Keratinocyte (primary cell): ENCODE results near the gene SLC25A13. TPM values are rescaled to one million over a fixed set of nuclear protein-coding genes. Genes with fewer than 3 reads are reported as not detected.

ENCODE experiments used
- DNase-seq: peaks from one replicate; pipeline ENCODE4 v3.0.0-alpha.2; 2011; ENCODE audit warnings: low read depth, missing footprints, low spot score
- FAIRE-seq: peaks from 2 replicates; lab custom pipeline; 2011; peaks lifted over from hg19 to GRCh38; lab: Jason Lieb, UNC
- H2AFZ ChIP-seq: 2 replicates; pipeline ENCODE4 v1.6.0; 2012; ENCODE audit warnings: low read length, control low read depth, inconsistent platforms; ENCODE audit not compliant: control insufficient read depth
- H3K27ac ChIP-seq: 2 replicates; pipeline ENCODE4 v1.5.1; 2011; ENCODE audit warnings: low read length; ENCODE audit not compliant: control insufficient read depth, insufficient read depth
- H3K27me3 ChIP-seq: 3 replicates; pipeline ENCODE4 v1.6.0; 2011; ENCODE audit warnings: low read length; ENCODE audit not compliant: control insufficient read depth, insufficient read depth; ENCODE audit errors: extremely low read depth
- H3K36me3 ChIP-seq, 2 experiments: 2 replicates in 1 of 2; 3 replicates in 1 of 2; pipeline ENCODE4 v1.5.1; 2011; ENCODE audit warnings: low read length in 2 of 2, mild to moderate bottlenecking in 1 of 2; ENCODE audit not compliant: control insufficient read depth in 2 of 2, insufficient read depth in 2 of 2; ENCODE audit errors: extremely low read depth in 1 of 2
- H3K4me1 ChIP-seq: 3 replicates; pipeline ENCODE4 v1.5.1; 2011; ENCODE audit warnings: low read length; ENCODE audit not compliant: control insufficient read depth, insufficient read depth; ENCODE audit errors: extremely low read depth
- H3K4me2 ChIP-seq: 3 replicates; pipeline ENCODE4 v1.6.0; 2011; ENCODE audit warnings: low read depth, low read length; ENCODE audit not compliant: control insufficient read depth, insufficient read depth; ENCODE audit errors: extremely low read depth
- H3K4me3 ChIP-seq, 3 experiments: fragments of 200-600 bp in 1 of 3; sonication (generic) in 1 of 3; 2 replicates in 2 of 3; 3 replicates in 1 of 3; pipeline ENCODE4 v1.5.1; 2011 to 2016; ENCODE audit warnings: low read length in 3 of 3, mild to moderate bottlenecking in 3 of 3, control low read depth in 2 of 3, inconsistent platforms in 1 of 3, low read depth in 1 of 3, mixed read lengths in 1 of 3, mixed run types in 1 of 3, moderate library complexity in 1 of 3; ENCODE audit not compliant: control insufficient read depth in 2 of 3, insufficient read depth in 2 of 3; ENCODE audit errors: extremely low read depth in 1 of 3
- H3K79me2 ChIP-seq: 2 replicates; pipeline ENCODE4 v1.6.0; 2012; ENCODE audit warnings: low read length; ENCODE audit not compliant: control insufficient read depth, insufficient read depth
- H3K9ac ChIP-seq: 3 replicates; pipeline ENCODE4 v1.6.0; 2011; ENCODE audit warnings: low read length; ENCODE audit not compliant: control insufficient read depth, insufficient read depth; ENCODE audit errors: extremely low read depth
- H3K9me1 ChIP-seq: 3 replicates; pipeline ENCODE4 v1.6.0; 2011; ENCODE audit warnings: low read length; ENCODE audit not compliant: control insufficient read depth, insufficient read depth; ENCODE audit errors: extremely low read depth
- H3K9me3 ChIP-seq: 2 replicates; pipeline ENCODE4 v1.5.1; 2012; ENCODE audit warnings: low read depth, low read length; ENCODE audit not compliant: control insufficient read depth
- H4K20me1 ChIP-seq: 3 replicates; pipeline ENCODE4 v1.6.0; 2011; ENCODE audit warnings: low read length; ENCODE audit not compliant: control insufficient read depth, insufficient read depth; ENCODE audit errors: extremely low read depth
- EZH2 ChIP-seq: IDR thresholded peaks from one replicate; pipeline ENCODE4 v1.6.1; 2012; ENCODE audit warnings: inconsistent platforms, mild to moderate bottlenecking, low read length, moderate library complexity
- dilution Hi-C: fragments of 300-500 bp; cut with MboI; formaldehyde crosslinking; loops from one replicate; pipeline ENCODE4 v1.7.0; 2020; ENCODE audit warnings: low sequenced_read_pairs; ENCODE audit not compliant: extremely low pct_ligation_motif_present
- polyA plus RNA-seq, 5 experiments: library from polyadenylated mRNA; depleted of rRNA in 3 of 5; stranded (reverse) in 3 of 5; stranded (forward) in 1 of 5; unstranded in 1 of 5; fragments of >200 nt; gene quantifications; 1 replicate in 1 of 5; 2 replicates in 3 of 5; 3 replicates in 1 of 5; pipeline versions ENCODE4 v1.2.1 to v1.2.3, GENCODE V29; 2011 to 2012; ENCODE audit warnings: missing spikeins in 2 of 5, low read depth in 1 of 5, low replicate concordance in 1 of 5
- TF ChIP-seq, protein P1 (sequence below), 3 experiments: IDR thresholded peaks in 1 of 3; conservative IDR thresholded peaks in 1 of 3; optimal IDR thresholded peaks in 1 of 3; 2 replicates in 2 of 3; 3 replicates in 1 of 3; pipeline versions ENCODE3 to v1.5.1; 2011; ENCODE audit warnings: low read length in 3 of 3, mild to moderate bottlenecking in 3 of 3, moderate library complexity in 2 of 3, control low read depth in 1 of 3, inconsistent platforms in 1 of 3; ENCODE audit not compliant: insufficient read depth in 2 of 3; ENCODE audit errors: extremely low read depth in 1 of 3

SLC25A13 gene
- polyA plus RNA-seq, 1 donor (not counting 4 experiments of a cell fraction or from before 2014, with no cell fraction given): 29.4 TPM

DNA sequence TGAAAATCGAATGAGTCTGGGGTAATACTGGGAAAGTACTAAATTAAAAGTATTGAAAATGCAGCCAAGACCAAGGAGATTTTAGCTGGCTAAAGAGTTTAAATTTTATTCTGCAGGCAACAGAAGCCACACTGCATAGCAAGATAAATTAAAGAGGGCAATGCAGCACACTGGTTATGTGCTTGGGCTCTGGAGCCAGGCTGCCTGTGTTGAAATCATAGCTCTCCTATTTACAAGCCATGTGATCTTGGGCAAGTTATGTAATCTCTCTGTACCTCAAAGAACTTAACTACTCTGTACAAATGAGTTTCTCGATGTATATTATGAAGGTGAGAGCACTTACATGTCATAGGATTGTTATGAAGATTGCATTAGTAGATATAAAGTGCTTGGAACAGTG is 9.9 kb downstream of the SLC25A13 start:
- no peak overlapping the region for H3K4me3 ChIP-seq
- no peak overlapping the region for H3K9ac ChIP-seq
- peaks cover 35% of the 10 kb centered on the region for H3K79me2 ChIP-seq
- H3K9me3 ChIP-seq: no peaks in the 10 kb centered on the region
- no peak for TF ChIP-seq EZH2
- TF ChIP-seq, protein P1, sequence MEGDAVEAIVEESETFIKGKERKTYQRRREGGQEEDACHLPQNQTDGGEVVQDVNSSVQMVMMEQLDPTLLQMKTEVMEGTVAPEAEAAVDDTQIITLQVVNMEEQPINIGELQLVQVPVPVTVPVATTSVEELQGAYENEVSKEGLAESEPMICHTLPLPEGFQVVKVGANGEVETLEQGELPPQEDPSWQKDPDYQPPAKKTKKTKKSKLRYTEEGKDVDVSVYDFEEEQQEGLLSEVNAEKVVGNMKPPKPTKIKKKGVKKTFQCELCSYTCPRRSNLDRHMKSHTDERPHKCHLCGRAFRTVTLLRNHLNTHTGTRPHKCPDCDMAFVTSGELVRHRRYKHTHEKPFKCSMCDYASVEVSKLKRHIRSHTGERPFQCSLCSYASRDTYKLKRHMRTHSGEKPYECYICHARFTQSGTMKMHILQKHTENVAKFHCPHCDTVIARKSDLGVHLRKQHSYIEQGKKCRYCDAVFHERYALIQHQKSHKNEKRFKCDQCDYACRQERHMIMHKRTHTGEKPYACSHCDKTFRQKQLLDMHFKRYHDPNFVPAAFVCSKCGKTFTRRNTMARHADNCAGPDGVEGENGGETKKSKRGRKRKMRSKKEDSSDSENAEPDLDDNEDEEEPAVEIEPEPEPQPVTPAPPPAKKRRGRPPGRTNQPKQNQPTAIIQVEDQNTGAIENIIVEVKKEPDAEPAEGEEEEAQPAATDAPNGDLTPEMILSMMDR (optimal IDR thresholded peaks at IDR 0.05 in 1 of 3, IDR thresholded peaks at IDR 0.05 in 1 of 3, conservative IDR thresholded peaks at IDR 0.05 in 1 of 3; ENCODE audit: extremely low read depth in 1 of 3, insufficient read depth in 2 of 3, low read length in 3 of 3): no peak
- no peak overlapping the region for H2AFZ ChIP-seq
- no peak overlapping the region for H3K27ac ChIP-seq
- peaks cover 16% of the 10 kb centered on the region for H3K4me1 ChIP-seq
- DNase-seq (no peak), FAIRE-seq (no peak)
- H3K9me1 ChIP-seq: no peaks in the 10 kb centered on the region
- no peaks in the 10 kb centered on the region for H3K27me3 ChIP-seq
- H3K4me2 ChIP-seq: no peak overlapping the region
- peaks cover 1 to 13% of the 10 kb centered on the region in 2 experiments for H3K36me3 ChIP-seq
- dilution Hi-C loops: no loop called here
- H4K20me1 ChIP-seq: no peaks in the 10 kb centered on the region

DNA sequence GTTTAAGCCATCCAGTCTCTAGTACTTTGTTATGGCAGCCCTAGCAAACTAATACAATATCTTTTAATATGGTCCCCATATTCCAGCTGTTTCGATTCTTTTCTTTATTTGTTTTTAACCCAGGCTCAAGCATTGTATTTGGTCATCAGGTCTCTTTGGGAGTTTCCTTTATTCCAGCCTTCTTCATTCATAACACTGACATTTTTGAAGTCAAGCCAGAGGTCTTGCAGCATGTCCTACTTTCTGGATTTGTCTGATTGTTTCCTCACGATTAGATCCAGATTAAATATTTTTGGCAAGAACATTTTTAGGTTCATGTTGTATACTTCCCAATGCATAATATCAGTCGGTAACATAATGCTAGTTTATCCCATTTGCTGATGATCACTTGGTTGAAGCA is 11.8 kb downstream of the SLC25A13 start:
- H2AFZ ChIP-seq: no peak overlapping the region
- H4K20me1 ChIP-seq: no peaks in the 10 kb centered on the region
- DNase-seq (no peak), FAIRE-seq (no peak)
- H3K4me3 ChIP-seq: no peak overlapping the region
- dilution Hi-C loops: no loop called here
- TF ChIP-seq EZH2: no peak
- TF ChIP-seq, protein P1 (optimal IDR thresholded peaks at IDR 0.05 in 1 of 3, IDR thresholded peaks at IDR 0.05 in 1 of 3, conservative IDR thresholded peaks at IDR 0.05 in 1 of 3; ENCODE audit: extremely low read depth in 1 of 3, insufficient read depth in 2 of 3, low read length in 3 of 3): no peak
- peaks cover 19% of the 10 kb centered on the region for H3K4me1 ChIP-seq
- no peak overlapping the region for H3K9ac ChIP-seq
- H3K9me3 ChIP-seq: no peaks in the 10 kb centered on the region
- H3K27me3 ChIP-seq: no peaks in the 10 kb centered on the region
- H3K27ac ChIP-seq: no peak overlapping the region
- peaks cover 7 to 17% of the 10 kb centered on the region in 2 experiments for H3K36me3 ChIP-seq
- peaks cover 40% of the 10 kb centered on the region for H3K79me2 ChIP-seq
- H3K4me2 ChIP-seq: no peak overlapping the region
- H3K9me1 ChIP-seq: no peaks in the 10 kb centered on the region
